Cardiac fibroblast (primary cell): Measurements from ENCODE around the gene TRIP12.

Experiments
- DNase-seq, 2 donors: peaks; one replicate each; pipeline versions ENCODE4 v3.0.0 to v3.0.0-alpha.2; 2010; ENCODE audit warnings: low read depth in 2 of 2
- H3K4me3 ChIP-seq, 2 donors: replicated peaks in 1 of 2; 1 replicate in 1 of 2; 2 replicates in 1 of 2; pipeline ENCODE4 v1.5.1; 2011; ENCODE audit warnings: low read depth in 2 of 2, low read length in 2 of 2, mild to moderate bottlenecking in 2 of 2, moderate library complexity in 1 of 2
- CTCF ChIP-seq: IDR thresholded peaks from one replicate; pipeline ENCODE4 v1.5.1; 2011; ENCODE audit warnings: low read depth, mild to moderate bottlenecking, low read length, inconsistent platforms

The TRIP12 gene

GRCh38 chr2:229869226-229869625, 52.6 kb downstream of the TRIP12 start:
- no peak for DNase-seq
- TF ChIP-seq CTCF = no peak

GRCh38 chr2:229868794-229869193, 53.0 kb downstream of the TRIP12 start:
- TF ChIP-seq CTCF = no peak
- no peak overlapping the region for H3K4me3 ChIP-seq
- DNase-seq = peak in 1 of 2 donors; percentile 32

More at GRCh38 chr2:229869226-229869625, 52.6 kb downstream of the TRIP12 start:
- no peak overlapping the region for H3K4me3 ChIP-seq

GRCh38 chr2:229865033-229865432, 56.8 kb downstream of the TRIP12 start:
- TF ChIP-seq CTCF = no peak
- H3K4me3 ChIP-seq = no peak overlapping the region
- DNase-seq = no peak

DNA sequence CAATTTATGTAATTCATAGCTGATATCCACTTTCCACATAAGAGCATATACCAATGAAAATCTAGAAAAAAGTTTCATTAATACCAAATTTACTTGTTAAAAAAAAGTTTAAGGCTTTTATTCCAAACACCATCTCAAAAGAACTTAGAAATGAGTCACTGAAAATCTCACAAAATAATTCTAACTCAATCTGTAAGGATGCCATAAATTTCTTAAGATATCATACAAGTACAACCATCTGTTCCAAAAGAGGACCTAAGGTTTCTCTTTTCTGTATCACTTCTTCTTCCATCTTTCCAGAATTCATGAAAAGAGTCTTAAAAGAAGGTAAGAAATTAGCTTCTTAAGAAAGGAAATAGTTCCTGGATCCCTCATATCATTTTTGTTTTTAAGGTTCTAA, 60.4 kb downstream of the TRIP12 start:
- no peak for DNase-seq
- TF ChIP-seq CTCF = no peak
- no peak overlapping the region for H3K4me3 ChIP-seq

DNA sequence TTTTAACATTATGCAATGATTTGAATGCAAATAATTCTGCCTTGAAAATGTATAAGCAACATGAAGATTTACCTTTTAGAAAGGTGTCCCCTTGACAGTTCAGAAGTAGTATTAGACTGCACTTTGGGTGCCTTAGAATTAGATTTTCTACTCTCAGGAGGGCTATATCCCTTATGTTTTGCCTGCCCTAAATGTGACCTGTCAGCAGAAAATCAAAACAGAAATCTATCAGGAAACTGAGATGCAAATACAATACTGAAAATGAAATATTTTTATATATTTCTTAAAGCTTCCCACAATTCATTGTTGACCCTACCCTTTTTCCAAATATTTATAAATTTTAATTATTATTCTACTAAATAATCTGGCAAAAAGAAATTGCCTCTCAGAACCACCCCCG, 61.5 kb downstream of the TRIP12 start:
- no peak for DNase-seq
- no peak for TF ChIP-seq CTCF
- H3K4me3 ChIP-seq = no peak overlapping the region

- no peak overlapping the region for H3K4me3 ChIP-seq
- no peak for TF ChIP-seq CTCF
- no peak for DNase-seq
Measured at GRCh38 chr2:229858351-229858750, 63.5 kb downstream of the TRIP12 start.

DNA sequence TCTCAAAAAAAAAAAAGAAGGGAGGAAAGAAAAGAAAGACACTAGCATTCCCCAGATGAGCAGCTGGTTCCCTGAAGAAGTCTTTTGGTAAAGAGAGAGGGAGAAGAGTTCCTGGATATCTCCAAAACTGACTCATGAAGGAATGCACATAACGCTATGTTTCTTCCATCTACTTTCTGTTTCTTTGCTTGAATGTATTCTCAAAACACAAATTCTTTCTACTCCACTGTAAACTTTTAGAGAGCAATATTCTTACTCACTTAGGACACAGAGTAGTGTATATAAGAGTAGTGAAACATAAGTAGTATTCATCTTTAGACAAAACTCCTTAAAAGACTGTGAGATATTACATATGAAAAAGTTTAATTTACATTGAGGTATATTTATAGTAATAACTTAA, 64.2 kb downstream of the TRIP12 start:
- no peak overlapping the region for H3K4me3 ChIP-seq
- TF ChIP-seq CTCF = no peak
- no peak for DNase-seq
